CD4-positive, alpha-beta T cell treated with Interleukin-17A for 4 hours (primary cell): ENCODE results near the gene CDR2L.
"Not testable (repeated sequence)": the region's sequence is repeated elsewhere in the genome, so short reads cannot be mapped to it uniquely, and the experiment has no call there.

Experiments
- DNase-seq: peaks from one replicate; pipeline ENCODE4 v3.0.0-alpha.2; 2020; ENCODE audit warnings: mixed read lengths

CDR2L gene

DNA sequence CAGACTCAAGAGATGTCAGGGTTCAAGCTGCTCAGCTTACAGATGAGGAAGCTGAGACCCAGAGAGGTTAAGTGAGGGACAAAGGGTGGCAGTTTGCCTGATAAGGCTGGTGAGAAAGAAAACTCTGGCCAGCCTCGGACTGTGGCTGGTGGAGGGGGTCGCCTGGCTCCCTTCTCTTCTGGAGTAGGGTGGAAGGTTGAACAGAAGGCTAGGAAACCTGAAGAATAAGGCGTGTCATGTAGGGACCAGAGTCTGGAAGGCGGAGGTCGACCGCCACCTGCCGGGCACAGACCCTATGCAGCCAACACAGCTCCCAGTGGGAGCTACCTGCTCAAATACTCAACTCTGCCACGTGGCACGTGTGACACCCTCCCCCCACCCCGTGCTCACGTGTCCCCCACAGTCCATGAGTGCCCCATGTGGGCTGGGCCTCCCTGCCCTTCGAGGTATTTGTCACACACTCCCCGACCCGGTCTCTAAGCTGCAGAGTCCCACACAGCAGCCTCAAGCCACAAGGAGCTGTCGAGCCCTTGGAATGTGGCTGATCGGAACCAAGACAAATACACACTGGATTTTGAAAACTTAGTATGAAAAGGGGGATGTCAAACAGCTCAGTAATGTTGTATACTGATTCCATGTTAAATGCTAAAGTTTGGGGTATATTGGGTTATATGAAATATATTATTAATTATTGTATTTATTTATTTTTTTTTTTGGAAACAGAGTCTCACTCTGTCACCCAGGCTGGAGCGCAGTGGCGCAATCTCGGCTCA lies 26.7 kb upstream of the CDR2L start:
- DNase-seq: peak; percentile 59

- peak; percentile 94 for DNase-seq
These were observed 25.6 kb upstream of the CDR2L start for GRCh38 chr17:74961657-74962350.

DNA sequence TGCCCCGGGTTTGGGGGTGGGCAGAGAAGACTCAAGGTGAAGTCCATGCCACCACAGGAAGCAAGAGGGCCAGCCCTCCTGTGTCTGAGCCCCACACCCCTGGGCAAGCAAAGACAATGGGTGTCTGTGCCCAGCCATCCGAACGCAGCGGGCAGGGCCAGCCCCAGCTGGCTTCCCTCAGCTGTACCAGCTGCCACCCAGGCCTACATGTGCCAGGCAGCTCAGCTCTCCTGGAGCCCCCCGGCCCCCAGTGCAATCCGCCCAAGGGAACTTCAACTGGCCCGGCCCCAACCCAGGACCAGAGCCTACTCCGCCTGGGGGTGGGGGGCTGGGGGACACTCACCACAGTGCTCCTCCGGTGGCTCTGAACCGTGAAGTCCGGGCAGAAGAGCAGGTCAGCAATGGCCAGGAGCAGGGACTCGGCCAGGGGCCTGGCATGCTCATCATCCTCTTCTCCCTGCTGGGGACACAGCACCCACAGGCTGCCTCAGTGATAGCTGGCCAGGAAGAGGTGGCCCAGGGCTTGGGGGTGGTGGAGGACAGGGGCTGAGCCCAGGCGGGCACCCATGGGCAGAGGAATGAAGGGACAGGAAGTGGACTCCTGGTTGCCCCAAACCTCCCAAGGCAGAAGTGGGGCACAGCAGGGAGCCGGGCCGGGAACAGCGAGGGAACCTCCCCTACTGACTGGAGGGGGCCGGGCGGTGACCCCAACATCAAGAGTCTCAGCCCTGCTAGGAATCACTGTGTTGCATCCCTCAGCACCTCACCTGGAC lies 24.6 kb upstream of the CDR2L start:
- DNase-seq: no peak

- no peak for DNase-seq
These were observed 23.8 kb upstream of the CDR2L start for GRCh38 chr17:74963656-74964055.

- DNase-seq: no peak
These were observed 23.1 kb upstream of the CDR2L start for GRCh38 chr17:74964246-74964761.

DNA sequence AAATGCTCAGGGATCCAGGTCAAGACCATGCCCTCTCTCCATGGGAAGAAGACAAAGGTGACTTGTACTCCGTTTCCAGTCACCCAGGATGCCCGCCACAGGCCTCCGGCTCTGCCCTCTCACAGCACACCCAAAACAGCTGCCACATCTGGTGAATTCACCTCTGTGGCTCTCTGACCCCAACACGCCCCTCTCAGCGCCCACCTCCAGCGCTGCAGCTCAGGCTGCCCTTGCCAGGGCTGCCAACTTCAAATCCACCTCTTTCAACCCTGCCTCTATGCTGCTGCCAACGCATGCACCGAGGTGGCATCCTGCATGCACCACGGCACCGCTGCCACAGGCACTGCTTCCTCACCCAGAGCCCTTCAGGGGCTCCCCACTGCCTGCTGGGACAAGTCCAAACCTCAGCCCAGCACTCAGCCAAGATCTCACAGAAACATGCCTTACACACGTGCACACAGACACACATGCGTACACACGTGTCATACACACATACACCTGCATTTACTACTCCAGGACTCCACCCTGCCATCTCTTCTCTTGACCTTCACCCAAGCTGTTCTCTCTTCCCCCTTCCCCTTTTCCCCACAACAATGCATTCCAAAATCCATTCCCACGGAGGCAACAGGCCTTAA lies 22.3 kb upstream of the CDR2L start:
- no peak for DNase-seq

DNA sequence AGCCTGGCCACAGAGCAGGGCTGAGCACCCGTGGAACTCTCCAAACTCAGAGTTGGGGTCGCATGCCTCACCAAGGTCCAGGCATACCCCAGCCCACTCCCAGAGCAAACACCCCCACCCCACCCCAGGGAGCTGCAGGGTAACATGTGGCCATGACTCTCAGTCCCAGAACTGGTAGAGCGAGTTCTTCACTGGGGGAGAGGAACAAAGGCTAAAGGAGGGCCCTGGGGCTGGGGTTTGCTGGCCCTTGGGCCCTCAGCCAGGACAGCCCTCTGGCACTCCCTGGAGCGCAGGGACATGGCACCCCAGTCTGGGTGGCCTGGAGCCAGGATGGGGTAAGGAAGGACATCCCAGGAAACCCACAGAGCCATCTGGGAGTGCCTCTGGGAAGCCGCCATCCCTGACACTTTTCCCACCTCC lies 19.1 kb upstream of the CDR2L start:
- DNase-seq: no peak

DNA sequence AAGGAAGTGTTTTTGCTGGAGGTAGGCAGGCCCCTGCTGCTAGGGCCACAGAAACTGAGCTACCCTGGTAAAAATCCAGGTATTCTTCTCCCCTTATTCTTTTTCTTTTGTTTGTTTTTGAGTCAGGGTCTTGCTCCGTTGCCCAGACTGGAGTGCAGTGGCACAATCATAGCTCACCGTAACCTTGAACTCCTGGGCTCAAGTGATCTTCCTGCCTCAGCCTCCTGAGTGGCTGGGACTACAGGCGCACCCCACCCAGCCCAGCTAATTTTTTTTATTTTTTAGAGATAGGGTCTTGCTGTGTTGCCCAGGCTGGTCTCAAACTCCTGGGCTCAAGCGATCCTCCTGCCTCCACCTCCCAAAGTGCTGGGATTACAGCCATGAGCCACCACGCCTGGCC lies 17.9 kb upstream of the CDR2L start:
- DNase-seq: not testable (repeated sequence)

GRCh38 chr17:74970395-74970794 lies 17.0 kb upstream of the CDR2L start:
- no peak for DNase-seq

- no peak for DNase-seq
These were observed 16.2 kb upstream of the CDR2L start for GRCh38 chr17:74971069-74971841.

DNA sequence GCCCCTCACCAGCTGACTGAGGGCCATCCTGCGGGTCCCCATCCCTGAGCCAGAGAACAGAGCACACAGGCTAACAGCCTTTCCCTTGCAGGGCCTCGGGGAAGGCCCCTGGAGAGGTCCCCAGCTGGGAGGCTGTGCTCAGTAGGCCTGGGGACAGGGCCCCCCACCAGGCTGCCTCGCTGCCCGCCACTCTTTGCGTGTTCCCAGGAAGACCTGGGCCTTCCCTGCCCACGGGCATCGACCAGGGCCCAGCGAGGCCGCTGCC lies 15.7 kb upstream of the CDR2L start:
- no peak for DNase-seq

GRCh38 chr17:74972107-74972972 lies 15.1 kb upstream of the CDR2L start, which contains the start of gene HID1:
Gene HID1 (minus strand): TSS chr17:74972759. CDS start chr17:74972656, 103 bp downstream.
- DNase-seq: peak; percentile 90

DNA sequence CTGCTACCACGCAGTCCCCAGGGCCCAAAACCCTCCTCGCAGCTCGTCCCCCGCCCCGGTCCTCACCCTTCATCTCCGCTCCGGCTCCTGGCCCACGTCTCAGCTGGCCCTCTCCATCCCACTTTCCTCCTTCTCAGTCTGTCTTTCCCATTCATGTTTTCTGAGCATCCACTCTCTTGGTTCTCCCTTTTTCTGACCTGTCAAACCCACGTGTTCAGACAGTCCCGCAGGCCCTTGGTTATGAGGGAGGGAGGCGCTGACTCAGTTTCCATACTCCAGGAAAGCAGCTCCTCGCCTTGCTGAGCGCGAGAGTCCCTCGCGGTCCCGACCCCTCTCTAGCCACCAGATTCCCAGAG lies 14.5 kb upstream of the CDR2L start:
- DNase-seq: no peak

DNA sequence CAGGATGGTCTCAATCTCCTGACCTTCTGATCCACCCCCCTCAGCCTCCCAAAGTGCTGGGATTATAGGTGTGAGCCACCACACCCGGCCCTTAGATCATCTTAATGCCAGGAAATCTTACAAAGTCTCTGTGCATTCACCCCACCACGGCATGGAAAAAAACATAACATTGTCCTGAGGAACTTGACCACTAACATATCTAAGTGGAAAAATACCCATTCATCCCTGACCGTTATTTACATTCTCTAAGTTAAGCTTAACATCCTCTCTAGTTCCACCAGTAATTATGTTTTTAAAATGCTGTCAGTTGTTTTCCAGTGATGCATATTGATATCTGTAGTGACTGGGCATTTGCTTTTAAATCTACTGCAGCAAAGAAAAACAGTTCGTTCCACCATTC lies 11.5 kb upstream of the CDR2L start:
- no peak for DNase-seq

DNA sequence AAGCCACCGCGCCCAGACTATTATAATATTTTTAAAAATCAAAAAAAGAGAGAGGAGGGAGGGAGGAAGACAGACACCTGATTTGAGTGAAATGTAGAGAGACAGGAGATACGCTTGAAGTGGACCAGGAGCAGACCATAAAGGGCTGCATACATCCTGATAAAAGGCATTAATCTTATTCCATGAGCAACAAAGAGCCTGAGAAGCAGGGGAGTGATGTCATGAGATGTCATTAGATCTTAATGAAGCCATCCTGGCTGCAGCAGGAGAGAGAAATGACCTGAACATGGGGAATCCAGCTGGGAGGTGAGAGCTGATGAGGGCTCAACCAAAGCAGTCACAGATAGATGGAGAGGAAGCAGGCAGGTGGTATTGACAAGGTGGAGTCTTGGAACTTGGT lies 9.6 kb upstream of the CDR2L start:
- DNase-seq: no peak

DNA sequence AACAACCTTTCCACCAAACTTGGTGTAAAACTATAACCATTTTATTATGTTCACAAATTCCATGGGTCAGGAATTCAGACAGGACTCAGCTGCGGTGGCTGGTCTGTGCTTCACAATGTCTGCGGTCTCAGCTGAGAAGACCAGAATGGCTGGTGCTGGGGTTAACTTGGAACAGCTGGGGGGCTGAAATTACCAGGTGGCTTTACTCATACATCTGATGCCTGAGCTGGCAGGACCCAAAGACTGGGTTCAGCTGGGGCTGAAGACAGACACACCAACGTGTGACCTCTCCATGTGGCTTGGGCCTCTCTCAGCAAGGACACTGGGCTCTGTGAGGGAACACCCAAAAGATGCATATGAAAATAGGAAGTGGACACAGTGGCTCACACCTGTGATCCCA lies 9.2 kb upstream of the CDR2L start:
- no peak for DNase-seq

DNA sequence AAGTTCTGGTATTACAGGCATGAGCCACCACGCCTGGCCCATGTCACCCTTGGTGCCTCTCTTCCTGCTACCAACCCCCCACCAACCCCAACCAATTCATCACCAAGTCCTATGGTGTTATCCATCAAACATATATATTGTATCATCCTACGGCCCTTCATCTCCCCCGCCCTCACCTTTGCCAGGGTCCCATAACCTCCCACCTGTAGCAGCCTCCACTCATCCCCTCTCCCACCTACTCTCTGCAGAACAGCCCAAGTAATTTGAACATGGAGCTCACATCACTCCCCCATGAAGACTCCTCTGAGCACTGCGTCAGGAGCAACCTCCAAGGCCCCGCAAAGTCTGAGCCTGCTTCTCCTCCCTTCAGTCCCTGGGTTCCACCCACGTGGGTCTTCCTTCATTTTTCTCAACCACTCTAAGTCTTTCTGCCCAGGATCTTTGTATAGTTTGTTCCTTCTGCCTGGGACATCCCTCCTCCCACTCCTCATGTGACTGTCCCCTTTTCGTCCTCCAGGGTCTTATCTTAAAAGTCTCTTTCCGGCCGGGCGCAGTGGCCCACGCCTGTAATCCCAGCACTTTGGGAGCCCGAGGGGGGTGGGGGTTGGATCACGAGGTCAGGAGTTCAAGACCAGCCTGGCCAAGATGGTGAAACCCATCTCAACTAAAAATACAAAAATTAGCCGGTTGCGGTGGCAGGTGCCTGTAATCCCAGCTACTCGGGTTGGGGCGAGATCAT lies 7.9 kb upstream of the CDR2L start:
- no peak for DNase-seq

DNA sequence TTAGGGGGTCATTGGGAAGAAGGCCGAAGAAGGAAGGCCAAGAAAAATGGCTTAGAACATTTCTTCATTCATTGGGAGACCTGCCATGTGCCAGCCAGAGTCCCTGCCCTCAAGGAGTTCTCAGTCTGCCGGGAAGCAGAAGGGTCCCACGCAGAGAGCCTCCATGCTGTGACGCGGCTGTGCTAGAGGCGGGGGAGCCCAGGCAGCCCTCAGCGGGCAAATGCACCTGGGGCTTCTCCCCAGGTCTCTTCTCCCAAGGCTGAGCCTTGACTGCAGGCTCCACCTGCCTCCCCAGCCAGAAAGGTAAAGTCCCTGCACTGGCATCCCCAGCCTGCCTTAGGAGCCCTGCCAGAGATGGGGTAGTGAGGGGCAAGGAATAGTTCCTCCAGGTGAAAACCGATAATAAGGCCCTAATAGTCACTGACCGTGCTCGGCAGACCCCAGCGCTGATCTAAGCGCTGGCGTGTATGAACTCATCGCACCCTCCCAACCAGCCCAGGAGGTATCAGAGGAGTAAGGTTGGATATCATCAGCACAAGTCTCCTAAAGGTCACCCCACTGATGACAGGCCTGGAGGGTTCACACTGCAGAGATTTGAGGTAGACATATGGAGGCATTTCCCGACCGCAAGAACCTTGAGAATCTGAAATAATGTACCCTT lies 6.0 kb upstream of the CDR2L start:
- no peak for DNase-seq

- peak; percentile 87 for DNase-seq
These were observed 5.3 kb upstream of the CDR2L start for GRCh38 chr17:74981979-74982662.
